Choroid plexus epithelial cell (primary cell): Measurements from ENCODE around the gene PPP5C.

ENCODE experiments used
- DNase-seq: peaks from one replicate; pipeline ENCODE4 v3.0.0-alpha.2; 2010; ENCODE audit warnings: low read depth
- H3K4me3 ChIP-seq: 2 replicates; pipeline ENCODE4 v1.5.1; 2011; ENCODE audit warnings: low read depth, mild to moderate bottlenecking, control low read depth, low read length, moderate library complexity
- CTCF ChIP-seq: conservative IDR thresholded peaks from 2 replicates; pipeline ENCODE4 v1.5.1; 2011; ENCODE audit warnings: low read depth, mild to moderate bottlenecking, control low read depth, inconsistent platforms, low read length, moderate library complexity

PPP5C gene

GRCh38 chr19:46404753-46405468 lies 58.0 kb downstream of the PPP5C start:
- TF ChIP-seq CTCF: peak; percentile 61
- peak overlapping the region; percentile 50 for H3K4me3 ChIP-seq
- peak; percentile 82 for DNase-seq

- no peak for DNase-seq
- no peak overlapping the region for H3K4me3 ChIP-seq
- TF ChIP-seq CTCF: no peak
Observed at GRCh38 chr19:46406976-46407375, 60.1 kb downstream of the PPP5C start.

- TF ChIP-seq CTCF: no peak
Observed at GRCh38 chr19:46407856-46408663, 61.2 kb downstream of the PPP5C start.

GRCh38 chr19:46408664-46409039 lies 61.8 kb downstream of the PPP5C start:
- no peak for TF ChIP-seq CTCF
- peak; percentile 54 for DNase-seq
- peak overlapping the region; percentile 23 for H3K4me3 ChIP-seq

More at GRCh38 chr19:46407856-46408663, 61.2 kb downstream of the PPP5C start:
- peak overlapping the region; percentile 23 for H3K4me3 ChIP-seq
- DNase-seq: no peak

GRCh38 chr19:46409191-46409590 lies 62.3 kb downstream of the PPP5C start:
- no peak for TF ChIP-seq CTCF
- H3K4me3 ChIP-seq: no peak overlapping the region
- DNase-seq: no peak

GRCh38 chr19:46410205-46411087 lies 63.6 kb downstream of the PPP5C start:
- no peak for TF ChIP-seq CTCF
- DNase-seq: no peak
- H3K4me3 ChIP-seq: peak overlapping the region; percentile 76
